HepG2 (cell line): Measurements from ENCODE around the gene MAP4K3. TPM values are rescaled to one million over a fixed set of nuclear protein-coding genes. Genes with fewer than 3 reads are reported as not detected.
A peak's percentile ranks its signal among the peaks of the same experiment; 100 is the strongest.

Experiments used
- ATF7-NPFF ChIP-seq: sonication (generic); formaldehyde crosslinking; IDR thresholded peaks from 2 replicates; pipeline ENCODE4 v1.8.1; 2023; ENCODE audit warnings: mild to moderate bottlenecking, low read depth, missing genetic modification reagents, moderate library complexity
- CEBPG ChIP-seq: IDR thresholded peaks from 2 replicates; pipeline ENCODE4 v1.6.1; 2016
- ETV5 ChIP-seq: IDR thresholded peaks from 2 replicates; pipeline ENCODE4 v1.6.1; 2018; ENCODE audit warnings: missing biosample characterization, missing genetic modification reagents, inconsistent platforms, borderline replicate concordance
- GATAD2A ChIP-seq: IDR thresholded peaks from 2 replicates; pipeline ENCODE4 v1.6.1; 2016
- KAT8 ChIP-seq: IDR thresholded peaks from 2 replicates; pipeline ENCODE4 v1.6.1; 2016; ENCODE audit warnings: missing genetic modification reagents, missing compliant biosample characterization
- KLF16 ChIP-seq, 2 experiments: sonication (generic) in 1 of 2; formaldehyde crosslinking in 1 of 2; IDR thresholded peaks; 2 replicates each; pipeline versions ENCODE4 v1.6.1 to v1.8.0; 2016 to 2023; ENCODE audit warnings: missing genetic modification reagents in 2 of 2, missing compliant biosample characterization in 1 of 2
- KLF6 ChIP-seq: IDR thresholded peaks from 2 replicates; pipeline ENCODE4 v1.8.0; 2016; ENCODE audit warnings: missing biosample characterization, missing genetic modification reagents
- MXI1 ChIP-seq: IDR thresholded peaks from 3 replicates; pipeline ENCODE4 v1.6.1; 2012; ENCODE audit warnings: low read depth, low read length, inconsistent platforms, borderline replicate concordance
- MYNN ChIP-seq: sonication (generic); formaldehyde crosslinking; IDR thresholded peaks from 2 replicates; pipeline ENCODE4 v1.4.0; 2020; ENCODE audit warnings: mild to moderate bottlenecking, low read depth, missing genetic modification reagents
- SOX13 ChIP-seq, 3 experiments: fragments of 450-650 bp in 1 of 3; sonication (generic) in 1 of 3; formaldehyde crosslinking in 1 of 3; IDR thresholded peaks in 2 of 3; conservative IDR thresholded peaks in 1 of 3; 2 replicates each; pipeline versions ENCODE4 v1.5.0 to v1.6.1; 2016 to 2020; ENCODE audit warnings: antibody characterized with exemption in 1 of 3, mild to moderate bottlenecking in 1 of 3, missing compliant biosample characterization in 1 of 3, missing genetic modification reagents in 1 of 3, moderate library complexity in 1 of 3
- TARDBP ChIP-seq: sonication (generic); formaldehyde crosslinking; IDR thresholded peaks from 2 replicates; pipeline ENCODE4 v1.8.0; 2022; ENCODE audit warnings: mild to moderate bottlenecking, missing genetic modification reagents
- TBX2 ChIP-seq: sonication (generic); formaldehyde crosslinking; IDR thresholded peaks from 2 replicates; pipeline ENCODE4 v1.5.0; 2020; ENCODE audit warnings: missing genetic modification reagents, mild to moderate bottlenecking, borderline replicate concordance
- ZMYM4 ChIP-seq: sonication (generic); formaldehyde crosslinking; IDR thresholded peaks from 2 replicates; pipeline ENCODE4 v1.8.1; 2023; ENCODE audit warnings: mild to moderate bottlenecking, missing genetic modification reagents
- ZNF567 ChIP-seq: sonication (generic); formaldehyde crosslinking; IDR thresholded peaks from 2 replicates; pipeline ENCODE4 v1.8.1; 2023; ENCODE audit warnings: mild to moderate bottlenecking, missing genetic modification reagents, borderline replicate concordance
- ZNF614 ChIP-seq: IDR thresholded peaks from 2 replicates; pipeline ENCODE4 v1.6.1; 2018; ENCODE audit warnings: missing biosample characterization, missing genetic modification reagents, inconsistent platforms, borderline replicate concordance
- ZNF83 ChIP-seq: sonication (generic); formaldehyde crosslinking; IDR thresholded peaks from 2 replicates; pipeline ENCODE4 v1.4.0; 2020; ENCODE audit warnings: missing genetic modification reagents, mild to moderate bottlenecking, borderline replicate concordance
- ZNF841 ChIP-seq: sonication (generic); formaldehyde crosslinking; IDR thresholded peaks from 2 replicates; pipeline ENCODE4 v1.8.1; 2023; ENCODE audit warnings: missing genetic modification reagents, borderline replicate concordance
- ZNF878 ChIP-seq: sonication (generic); formaldehyde crosslinking; IDR thresholded peaks from 2 replicates; pipeline ENCODE4 v1.8.1; 2023; ENCODE audit warnings: mild to moderate bottlenecking, missing genetic modification reagents, moderate library complexity
- polyA plus RNA-seq, 8 experiments: library from polyadenylated mRNA; depleted of rRNA in 3 of 8; stranded (reverse) in 7 of 8; unstranded in 1 of 8; fragments of >200 nt; fragmentation: Illumina TruSeq in 4 of 8; extraction: Trizol in 4 of 8; gene quantifications; 2 replicates each; pipeline versions ENCODE4 v1.2.1 to v1.2.3, GENCODE V29; 2011 to 2016; ENCODE audit warnings: low read depth in 4 of 8, missing spikeins in 1 of 8, mixed read lengths in 1 of 8; ENCODE audit not compliant: insufficient read depth in 1 of 8
- total RNA-seq, 5 experiments: library from RNA; depleted of rRNA; stranded (reverse); fragments of >200 nt; fragmentation: Illumina TruSeq; extraction: Trizol; gene quantifications; 2 replicates each; pipeline ENCODE4 v1.2.3, GENCODE V29; 2016; ENCODE audit warnings: low read depth in 1 of 5
- TF ChIP-seq, protein P1 (sequence below): sonication (generic); formaldehyde crosslinking; IDR thresholded peaks from 2 replicates; pipeline ENCODE4 v1.4.0; 2020; ENCODE audit warnings: missing genetic modification reagents
- TF ChIP-seq, protein P2 (sequence below): sonication (generic); formaldehyde crosslinking; IDR thresholded peaks from 2 replicates; pipeline ENCODE4 v1.5.0; 2020; ENCODE audit warnings: mild to moderate bottlenecking, missing genetic modification reagents, borderline replicate concordance

The MAP4K3 gene
- total and polyA plus RNA-seq, 2 of the 13 experiments (the other 11 are each of a cell fraction or from before 2014, with no cell fraction given), result 45.9 to 53.2 TPM

DNA sequence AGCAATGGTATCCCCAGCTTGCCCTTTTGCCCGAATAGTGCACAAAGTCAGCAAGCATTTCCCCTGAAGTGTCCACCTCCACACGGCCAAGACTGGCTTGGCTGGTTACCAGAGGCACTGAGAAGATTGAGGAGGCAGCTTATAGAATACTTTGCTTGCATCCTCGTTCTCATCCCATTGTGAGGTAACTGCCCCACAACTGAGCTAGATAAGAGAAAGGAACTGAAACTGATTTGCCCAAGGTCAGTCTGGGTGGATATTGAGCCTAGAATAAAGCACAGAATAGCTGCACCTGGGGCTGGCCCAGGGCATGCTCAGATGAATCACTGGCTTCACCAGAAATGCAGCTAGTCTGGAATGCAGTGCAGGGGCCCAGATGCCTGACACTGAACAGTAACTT lies 32.7 kb upstream of the MAP4K3 start (continued):
- TF ChIP-seq ZNF83 (CRISPR knock-in tag) (no peak), ATF7-NPFF (0 out of 2 replicates have a peak, but pooled peaks have one; percentile 18), ZNF614 (CRISPR knock-in tag) (peak; percentile 73; the same call in 1 of the 2 replicates), KLF16 (CRISPR knock-in tag; IDR thresholded peaks at IDR 0.05) (0 out of 4 replicates have a peak, but pooled peaks of 1 of the 2 experiments have one; percentile 18), MXI1 (peak; percentile 29; the same call in 1 of the 3 replicates), TARDBP (CRISPR knock-in tag) (peak; percentile 74), ZNF841 (CRISPR knock-in tag) (no peak), CEBPG (CRISPR knock-in tag) (peak; percentile 61), MYNN (CRISPR knock-in tag) (no peak), ZNF567 (CRISPR knock-in tag) (peak; percentile 88; the same call in 1 of the 2 replicates), ZMYM4 (CRISPR knock-in tag) (peak; percentile 39; the same call in 1 of the 2 replicates), ZNF878 (CRISPR knock-in tag) (peak; percentile 56; the same call in 1 of the 2 replicates), KLF6 (no peak), SOX13 (IDR thresholded peaks at IDR 0.05) (no peak), SOX13 (CRISPR knock-in tag; conservative IDR thresholded peaks at IDR 0.05 in 1 of 2, IDR thresholded peaks at IDR 0.05 in 1 of 2) (peak in 1 of 2 experiments; percentile 73; a peak in 2 of 4 replicates), KAT8 (0 out of 2 replicates have a peak, but pooled peaks have one; percentile 35), ETV5 (peak; percentile 53; the same call in 1 of the 2 replicates), TBX2 (CRISPR knock-in tag) (peak; percentile 34; the same call in 1 of the 2 replicates), GATAD2A (CRISPR knock-in tag) (peak; percentile 86)
- TF ChIP-seq, protein P1, sequence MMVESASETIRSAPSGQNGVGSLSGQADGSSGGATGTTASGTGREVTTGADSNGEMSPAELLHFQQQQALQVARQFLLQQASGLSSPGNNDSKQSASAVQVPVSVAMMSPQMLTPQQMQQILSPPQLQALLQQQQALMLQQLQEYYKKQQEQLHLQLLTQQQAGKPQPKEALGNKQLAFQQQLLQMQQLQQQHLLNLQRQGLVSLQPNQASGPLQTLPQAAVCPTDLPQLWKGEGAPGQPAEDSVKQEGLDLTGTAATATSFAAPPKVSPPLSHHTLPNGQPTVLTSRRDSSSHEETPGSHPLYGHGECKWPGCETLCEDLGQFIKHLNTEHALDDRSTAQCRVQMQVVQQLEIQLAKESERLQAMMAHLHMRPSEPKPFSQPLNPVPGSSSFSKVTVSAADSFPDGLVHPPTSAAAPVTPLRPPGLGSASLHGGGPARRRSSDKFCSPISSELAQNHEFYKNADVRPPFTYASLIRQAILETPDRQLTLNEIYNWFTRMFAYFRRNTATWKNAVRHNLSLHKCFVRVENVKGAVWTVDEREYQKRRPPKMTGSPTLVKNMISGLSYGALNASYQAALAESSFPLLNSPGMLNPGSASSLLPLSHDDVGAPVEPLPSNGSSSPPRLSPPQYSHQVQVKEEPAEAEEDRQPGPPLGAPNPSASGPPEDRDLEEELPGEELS (CRISPR knock-in tag), result 0 out of 2 replicates have a peak, but pooled peaks have one; percentile 15
- TF ChIP-seq, protein P2, sequence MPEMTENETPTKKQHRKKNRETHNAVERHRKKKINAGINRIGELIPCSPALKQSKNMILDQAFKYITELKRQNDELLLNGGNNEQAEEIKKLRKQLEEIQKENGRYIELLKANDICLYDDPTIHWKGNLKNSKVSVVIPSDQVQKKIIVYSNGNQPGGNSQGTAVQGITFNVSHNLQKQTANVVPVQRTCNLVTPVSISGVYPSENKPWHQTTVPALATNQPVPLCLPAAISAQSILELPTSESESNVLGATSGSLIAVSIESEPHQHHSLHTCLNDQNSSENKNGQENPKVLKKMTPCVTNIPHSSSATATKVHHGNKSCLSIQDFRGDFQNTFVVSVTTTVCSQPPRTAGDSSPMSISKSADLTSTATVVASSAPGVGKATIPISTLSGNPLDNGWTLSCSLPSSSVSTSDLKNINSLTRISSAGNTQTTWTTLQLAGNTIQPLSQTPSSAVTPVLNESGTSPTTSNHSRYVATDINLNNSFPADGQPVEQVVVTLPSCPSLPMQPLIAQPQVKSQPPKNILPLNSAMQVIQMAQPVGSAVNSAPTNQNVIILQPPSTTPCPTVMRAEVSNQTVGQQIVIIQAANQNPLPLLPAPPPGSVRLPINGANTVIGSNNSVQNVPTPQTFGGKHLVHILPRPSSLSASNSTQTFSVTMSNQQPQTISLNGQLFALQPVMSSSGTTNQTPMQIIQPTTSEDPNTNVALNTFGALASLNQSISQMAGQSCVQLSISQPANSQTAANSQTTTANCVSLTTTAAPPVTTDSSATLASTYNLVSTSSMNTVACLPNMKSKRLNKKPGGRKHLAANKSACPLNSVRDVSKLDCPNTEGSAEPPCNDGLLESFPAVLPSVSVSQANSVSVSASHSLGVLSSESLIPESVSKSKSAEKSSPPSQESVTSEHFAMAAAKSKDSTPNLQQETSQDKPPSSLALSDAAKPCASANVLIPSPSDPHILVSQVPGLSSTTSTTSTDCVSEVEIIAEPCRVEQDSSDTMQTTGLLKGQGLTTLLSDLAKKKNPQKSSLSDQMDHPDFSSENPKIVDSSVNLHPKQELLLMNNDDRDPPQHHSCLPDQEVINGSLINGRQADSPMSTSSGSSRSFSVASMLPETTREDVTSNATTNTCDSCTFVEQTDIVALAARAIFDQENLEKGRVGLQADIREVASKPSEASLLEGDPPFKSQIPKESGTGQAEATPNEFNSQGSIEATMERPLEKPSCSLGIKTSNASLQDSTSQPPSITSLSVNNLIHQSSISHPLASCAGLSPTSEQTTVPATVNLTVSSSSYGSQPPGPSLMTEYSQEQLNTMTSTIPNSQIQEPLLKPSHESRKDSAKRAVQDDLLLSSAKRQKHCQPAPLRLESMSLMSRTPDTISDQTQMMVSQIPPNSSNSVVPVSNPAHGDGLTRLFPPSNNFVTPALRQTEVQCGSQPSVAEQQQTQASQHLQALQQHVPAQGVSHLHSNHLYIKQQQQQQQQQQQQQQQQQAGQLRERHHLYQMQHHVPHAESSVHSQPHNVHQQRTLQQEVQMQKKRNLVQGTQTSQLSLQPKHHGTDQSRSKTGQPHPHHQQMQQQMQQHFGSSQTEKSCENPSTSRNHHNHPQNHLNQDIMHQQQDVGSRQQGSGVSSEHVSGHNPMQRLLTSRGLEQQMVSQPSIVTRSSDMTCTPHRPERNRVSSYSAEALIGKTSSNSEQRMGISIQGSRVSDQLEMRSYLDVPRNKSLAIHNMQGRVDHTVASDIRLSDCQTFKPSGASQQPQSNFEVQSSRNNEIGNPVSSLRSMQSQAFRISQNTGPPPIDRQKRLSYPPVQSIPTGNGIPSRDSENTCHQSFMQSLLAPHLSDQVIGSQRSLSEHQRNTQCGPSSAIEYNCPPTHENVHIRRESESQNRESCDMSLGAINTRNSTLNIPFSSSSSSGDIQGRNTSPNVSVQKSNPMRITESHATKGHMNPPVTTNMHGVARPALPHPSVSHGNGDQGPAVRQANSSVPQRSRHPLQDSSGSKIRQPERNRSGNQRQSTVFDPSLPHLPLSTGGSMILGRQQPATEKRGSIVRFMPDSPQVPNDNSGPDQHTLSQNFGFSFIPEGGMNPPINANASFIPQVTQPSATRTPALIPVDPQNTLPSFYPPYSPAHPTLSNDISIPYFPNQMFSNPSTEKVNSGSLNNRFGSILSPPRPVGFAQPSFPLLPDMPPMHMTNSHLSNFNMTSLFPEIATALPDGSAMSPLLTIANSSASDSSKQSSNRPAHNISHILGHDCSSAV, result no peak
